BJ (cell line): ENCODE results near the gene PTPN5. TPM values are rescaled to one million over a fixed set of nuclear protein-coding genes. Genes with fewer than 3 reads are reported as not detected.

ENCODE experiments used
- CTCF ChIA-PET: fragments of 350-600 bp; formaldehyde crosslinking; extraction: SDS; loops from one replicate; lab custom pipeline; 2021; ENCODE audit warnings: antibody characterized with exemption, inconsistent platforms; lab: Yijun Ruan, JAX
- POLR2A ChIA-PET: fragments of 300-600 bp; sonication (Branson Sonifier 250); formaldehyde crosslinking; extraction: SDS; loops from one replicate; lab custom pipeline; 2021; ENCODE audit warnings: antibody characterized with exemption; lab: Charles Lee
- DNase-seq: peaks from one replicate; pipeline ENCODE4 v3.0.0-alpha.2; 2011; ENCODE audit warnings: low read depth
- H3K27me3 ChIP-seq: 2 replicates; pipeline ENCODE4 v1.6.0; 2011; ENCODE audit warnings: low read length; ENCODE audit not compliant: control insufficient read depth, insufficient read depth
- H3K36me3 ChIP-seq: 2 replicates; pipeline ENCODE4 v1.5.1; 2011; ENCODE audit warnings: low read length; ENCODE audit not compliant: control insufficient read depth, insufficient read depth
- H3K4me3 ChIP-seq: 2 replicates; pipeline ENCODE4 v1.5.1; 2011; ENCODE audit warnings: low read depth, mild to moderate bottlenecking, control low read depth, low read length
- CTCF ChIP-seq: IDR thresholded peaks from 2 replicates; pipeline ENCODE4 v1.5.1; 2011; ENCODE audit warnings: low read depth, mild to moderate bottlenecking, control low read depth, inconsistent platforms, low read length, moderate library complexity; ENCODE audit not compliant: insufficient read depth
- polyA plus RNA-seq: library from polyadenylated mRNA; depleted of rRNA; stranded (reverse); fragments of >200 nt; gene quantifications from 2 replicates; pipeline ENCODE4 v1.2.3, GENCODE V29; 2011

PTPN5 gene
- polyA plus RNA-seq, 1 experiment: not detected

GRCh38 chr11:18715476-18715875 lies 76.1 kb downstream of the PTPN5 start:
- CTCF ChIA-PET: interaction anchor here (1.7 kb wide), 1 partner anchor 16 kb away, joined by 7 read pairs; no protein-coding TSS in a partner anchor
- TF ChIP-seq CTCF: no peak

GRCh38 chr11:18714443-18714780 lies 77.2 kb downstream of the PTPN5 start:
- TF ChIP-seq CTCF: no peak
- ChIA-PET CTCF (no interaction called here), POLR2A (no interaction called here)
- Histone ChIP-seq H3K36me3 (no peaks in the 10 kb centered on the region), H3K27me3 (no peaks in the 10 kb centered on the region; the same call in 1 of the 2 replicates), H3K4me3 (no peak overlapping the region)
- DNase-seq: no peak

More at GRCh38 chr11:18715476-18715875, 76.1 kb downstream of the PTPN5 start:
- DNase-seq: no peak
- Histone ChIP-seq H3K36me3 (no peaks in the 10 kb centered on the region), H3K4me3 (no peak overlapping the region), H3K27me3 (no peaks in the 10 kb centered on the region; the same call in 1 of the 2 replicates)
- POLR2A ChIA-PET: no interaction called here

GRCh38 chr11:18713646-18714442 lies 77.8 kb downstream of the PTPN5 start:
- CTCF ChIA-PET: interaction anchor here (1.2 to 1.4 kb wide), 3 partner anchors 8 to 14 kb away, joined by 4 to 6 read pairs (median 4); no protein-coding TSS in a partner anchor
- Histone ChIP-seq H3K36me3 (no peaks in the 10 kb centered on the region), H3K4me3 (no peak overlapping the region), H3K27me3 (no peaks in the 10 kb centered on the region; the same call in 1 of the 2 replicates)
- TF ChIP-seq CTCF: no peak
- no peak for DNase-seq
- POLR2A ChIA-PET: no interaction called here

GRCh38 chr11:18710545-18710944 lies 81.1 kb downstream of the PTPN5 start:
- no peak for TF ChIP-seq CTCF
- DNase-seq: no peak
- Histone ChIP-seq H3K36me3 (no peaks in the 10 kb centered on the region), H3K27me3 (peaks cover 12% of the 10 kb centered on the region), H3K4me3 (no peak overlapping the region)
- ChIA-PET POLR2A (no interaction called here), CTCF (no interaction called here)

- no peak for DNase-seq
- Histone ChIP-seq H3K4me3 (no peak overlapping the region), H3K36me3 (no peaks in the 10 kb centered on the region), H3K27me3 (peaks cover 16% of the 10 kb centered on the region)
- ChIA-PET CTCF (interaction anchor here (1.1 kb wide), 1 partner anchor 13 kb away, joined by 3 read pairs; no protein-coding TSS in a partner anchor), POLR2A (no interaction called here)
- no peak for TF ChIP-seq CTCF
Measured at GRCh38 chr11:18709414-18709813, 82.2 kb downstream of the PTPN5 start.
